ENCODE results near the gene TLE4.

The TLE4 gene

DNA sequence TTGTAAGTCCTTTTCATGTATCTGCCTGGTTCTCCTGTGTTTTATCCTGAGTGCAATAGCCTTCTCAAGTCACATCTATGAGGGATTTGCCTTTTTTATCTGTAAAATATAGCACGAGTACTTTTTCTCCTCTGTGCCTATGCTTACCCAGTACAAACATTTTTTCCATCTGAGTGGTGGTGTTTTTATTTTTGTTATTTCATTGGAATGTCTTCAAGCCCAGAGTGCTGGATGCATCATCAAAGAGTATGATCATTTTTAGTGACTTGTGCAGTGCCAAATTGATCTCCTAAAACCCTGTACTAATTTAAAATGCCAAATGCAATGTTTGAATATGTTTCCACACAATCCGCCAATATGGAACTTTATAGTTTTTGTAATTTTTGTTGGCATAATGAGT lies 86.1 kb downstream of the TLE4 start:
- H3K27me3 ChIP-seq (ENCODE audit: insufficient read depth, low read length), result no peaks in the 10 kb centered on the region
- H3K4me3 ChIP-seq (ENCODE audit: low read length), result no peak overlapping the region
- peaks cover 28% of the 10 kb centered on the region for H3K4me1 ChIP-seq (ENCODE audit: insufficient read depth, low read length)
- H2AFZ ChIP-seq (ENCODE audit: low read depth, low read length), result no peak overlapping the region
- H3K9me3 ChIP-seq (ENCODE audit: low read length), result no peaks in the 10 kb centered on the region
- H3K36me3 ChIP-seq (ENCODE audit: insufficient read depth, low read length), result peaks cover 52% of the 10 kb centered on the region

DNA sequence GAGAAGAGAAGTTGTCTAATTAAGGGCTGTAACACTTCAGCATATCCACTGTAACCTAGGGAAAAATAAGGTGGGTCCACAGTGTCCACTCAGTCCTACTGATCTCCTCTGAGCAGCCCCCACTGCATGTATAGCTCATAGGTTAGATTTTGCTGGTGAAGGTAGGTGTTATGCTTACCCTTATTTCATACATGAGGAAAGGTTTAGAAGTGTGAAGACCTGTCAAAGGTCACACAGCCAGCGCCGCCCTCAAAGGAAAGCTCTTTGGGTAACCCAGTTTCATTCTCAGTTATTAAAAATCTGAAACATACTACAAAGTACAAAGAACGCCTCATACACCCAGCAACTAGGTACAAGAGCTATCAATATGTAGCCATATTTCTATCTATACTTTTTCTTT lies 87.2 kb downstream of the TLE4 start:
- H2AFZ ChIP-seq (ENCODE audit: low read depth, low read length), result no peak overlapping the region
- no peaks in the 10 kb centered on the region for H3K27me3 ChIP-seq (ENCODE audit: insufficient read depth, low read length)
- H3K4me3 ChIP-seq (ENCODE audit: low read length), result no peak overlapping the region
- H3K9me3 ChIP-seq (ENCODE audit: low read length), result no peaks in the 10 kb centered on the region
- H3K36me3 ChIP-seq (ENCODE audit: insufficient read depth, low read length), result peaks cover 42% of the 10 kb centered on the region
- peaks cover 38% of the 10 kb centered on the region for H3K4me1 ChIP-seq (ENCODE audit: insufficient read depth, low read length)

DNA sequence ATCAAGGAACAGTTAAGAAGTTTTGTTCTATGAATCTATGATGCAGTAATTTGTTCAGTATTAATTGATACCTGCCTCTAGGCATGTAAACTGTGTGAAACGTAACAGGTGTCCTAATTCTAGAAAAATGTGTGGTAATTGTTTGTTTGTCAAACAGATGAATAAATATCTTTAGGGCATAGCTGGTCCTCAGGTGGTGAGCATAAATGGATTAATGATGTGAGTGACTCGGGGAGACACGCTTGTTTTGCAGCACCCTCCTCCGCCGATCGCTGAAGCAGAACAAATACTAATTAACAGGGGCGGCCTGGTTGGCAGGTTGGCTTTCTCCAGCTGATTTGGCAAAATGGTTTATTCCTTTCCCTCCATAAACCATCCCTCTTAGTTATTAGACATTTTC lies 88.8 kb downstream of the TLE4 start:
- H3K27me3 ChIP-seq (ENCODE audit: insufficient read depth, low read length), result no peaks in the 10 kb centered on the region
- no peaks in the 10 kb centered on the region for H3K9me3 ChIP-seq (ENCODE audit: low read length)
- peaks cover 26% of the 10 kb centered on the region for H3K36me3 ChIP-seq (ENCODE audit: insufficient read depth, low read length)
- peaks cover 55% of the 10 kb centered on the region for H3K4me1 ChIP-seq (ENCODE audit: insufficient read depth, low read length)
- H3K4me3 ChIP-seq (ENCODE audit: low read length), result no peak overlapping the region
- H2AFZ ChIP-seq (ENCODE audit: low read depth, low read length), result no peak overlapping the region

DNA sequence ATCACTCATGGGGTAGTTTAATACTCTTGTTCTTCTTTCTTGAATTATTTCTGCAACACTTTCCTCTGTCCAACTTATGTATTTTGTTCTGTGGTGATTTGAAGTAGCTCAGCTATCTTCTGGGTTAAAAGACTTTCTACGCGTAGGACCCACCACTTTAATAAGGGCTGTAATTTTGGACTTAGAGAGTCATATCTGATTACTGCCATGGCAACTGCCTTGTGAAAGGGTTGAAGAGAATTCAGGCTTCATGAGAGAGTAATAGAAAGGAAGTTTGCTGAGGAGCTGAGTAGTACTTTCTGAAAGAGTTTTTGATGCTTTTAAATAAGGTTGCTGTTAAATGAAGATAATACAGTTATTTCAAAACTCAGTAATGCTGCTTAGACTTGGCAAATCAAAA lies 89.5 kb downstream of the TLE4 start:
- H3K27me3 ChIP-seq (ENCODE audit: insufficient read depth, low read length), result no peaks in the 10 kb centered on the region
- no peak overlapping the region for H2AFZ ChIP-seq (ENCODE audit: low read depth, low read length)
- peaks cover 62% of the 10 kb centered on the region for H3K4me1 ChIP-seq (ENCODE audit: insufficient read depth, low read length)
- H3K9me3 ChIP-seq (ENCODE audit: low read length), result no peaks in the 10 kb centered on the region
- H3K4me3 ChIP-seq (ENCODE audit: low read length), result no peak overlapping the region
- H3K36me3 ChIP-seq (ENCODE audit: insufficient read depth, low read length), result peaks cover 20% of the 10 kb centered on the region

DNA sequence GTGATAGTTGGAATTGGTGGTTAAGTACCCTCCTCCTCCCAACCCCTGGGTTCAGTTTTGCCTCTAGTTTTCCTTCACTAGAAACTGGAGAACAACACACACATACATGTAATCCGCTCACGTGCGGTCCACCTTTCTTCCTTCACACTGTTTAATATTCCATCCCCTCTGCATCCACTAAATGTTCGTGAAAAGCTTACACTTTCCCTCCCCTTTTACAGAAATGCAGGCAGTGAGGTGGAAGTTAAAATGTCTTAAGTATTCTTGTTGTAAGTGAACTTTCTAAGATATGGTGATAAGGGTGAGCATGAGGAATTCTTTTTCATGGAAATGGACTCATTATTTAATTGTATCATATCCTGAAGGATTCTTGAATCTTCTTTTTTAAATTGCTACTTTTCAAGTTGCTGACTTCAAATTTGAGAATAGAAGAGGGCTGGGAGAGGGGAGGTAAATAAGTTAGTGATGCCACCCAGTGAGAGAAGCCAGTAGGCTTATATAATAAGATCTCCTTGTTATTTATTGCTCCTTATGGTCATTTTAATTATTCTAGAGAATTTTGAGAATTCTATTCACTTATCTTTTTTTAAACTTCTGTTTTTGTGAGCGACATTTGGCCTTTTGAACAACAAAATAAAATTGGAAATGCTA lies 90.2 kb downstream of the TLE4 start:
- Histone ChIP-seq H3K36me3 (ENCODE audit: insufficient read depth, low read length) (peaks cover 16% of the 10 kb centered on the region), H3K4me1 (ENCODE audit: insufficient read depth, low read length) (peaks cover 65% of the 10 kb centered on the region), H3K27me3 (ENCODE audit: insufficient read depth, low read length) (no peaks in the 10 kb centered on the region)

DNA sequence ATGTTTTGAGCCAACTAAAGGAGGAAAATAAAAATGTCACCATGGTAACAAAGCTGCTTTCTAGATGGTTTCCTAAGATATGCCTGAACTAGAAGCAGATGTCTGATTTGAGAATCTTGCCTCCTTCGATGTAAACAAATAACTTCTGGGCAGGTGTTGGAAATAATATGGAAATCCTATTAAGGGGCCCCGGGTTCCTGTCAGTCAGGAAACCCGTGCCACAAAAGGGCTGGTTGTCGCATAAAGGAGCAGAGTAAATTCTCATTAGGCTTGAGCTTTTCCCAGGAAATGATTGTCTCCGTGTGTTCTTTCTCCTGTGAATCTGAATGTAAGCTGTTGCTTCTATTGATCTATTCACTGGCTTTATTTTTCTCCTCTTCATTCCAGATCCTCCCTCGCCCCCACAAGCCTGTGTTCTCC lies 90.8 kb downstream of the TLE4 start:
- H3K4me3 ChIP-seq (ENCODE audit: low read length), result no peak overlapping the region

More for the DNA sequence above, 90.2 kb downstream of the TLE4 start:
- no peak overlapping the region for H2AFZ ChIP-seq (ENCODE audit: low read depth, low read length)
- no peak overlapping the region for H3K4me3 ChIP-seq (ENCODE audit: low read length)
- H3K9me3 ChIP-seq (ENCODE audit: low read length), result no peaks in the 10 kb centered on the region

DNA sequence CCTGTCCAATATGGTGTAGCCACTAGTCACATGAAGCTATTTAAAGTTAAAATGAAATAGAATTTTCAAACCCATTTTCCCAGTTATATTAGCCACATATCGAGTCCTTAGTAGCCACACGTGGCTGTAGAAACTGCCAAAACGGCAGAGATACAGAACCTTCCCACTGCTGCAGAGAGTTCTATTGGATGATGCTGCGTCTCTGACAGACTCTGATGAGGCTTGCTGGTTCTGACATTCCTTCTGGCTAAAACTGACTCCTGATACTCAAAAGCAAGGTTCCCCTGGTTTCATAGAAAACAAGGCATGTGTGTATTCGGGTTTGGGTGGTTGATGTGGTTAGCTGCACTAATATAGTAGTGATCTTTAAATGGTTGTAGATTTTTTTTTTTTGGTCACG lies 91.5 kb downstream of the TLE4 start:
- Histone ChIP-seq H2AFZ (ENCODE audit: low read depth, low read length) (no peak overlapping the region), H3K9me3 (ENCODE audit: low read length) (no peaks in the 10 kb centered on the region), H3K36me3 (ENCODE audit: insufficient read depth, low read length) (peaks cover 6% of the 10 kb centered on the region), H3K4me1 (ENCODE audit: insufficient read depth, low read length) (peaks cover 77% of the 10 kb centered on the region), H3K27me3 (ENCODE audit: insufficient read depth, low read length) (no peaks in the 10 kb centered on the region), H3K4me3 (ENCODE audit: low read length) (peak overlapping the region; percentile 31)

More for the DNA sequence above, 90.8 kb downstream of the TLE4 start:
- Histone ChIP-seq H3K36me3 (ENCODE audit: insufficient read depth, low read length) (peaks cover 11% of the 10 kb centered on the region), H3K9me3 (ENCODE audit: low read length) (no peaks in the 10 kb centered on the region), H3K4me1 (ENCODE audit: insufficient read depth, low read length) (peaks cover 69% of the 10 kb centered on the region), H2AFZ (ENCODE audit: low read depth, low read length) (no peak overlapping the region), H3K27me3 (ENCODE audit: insufficient read depth, low read length) (no peaks in the 10 kb centered on the region)

DNA sequence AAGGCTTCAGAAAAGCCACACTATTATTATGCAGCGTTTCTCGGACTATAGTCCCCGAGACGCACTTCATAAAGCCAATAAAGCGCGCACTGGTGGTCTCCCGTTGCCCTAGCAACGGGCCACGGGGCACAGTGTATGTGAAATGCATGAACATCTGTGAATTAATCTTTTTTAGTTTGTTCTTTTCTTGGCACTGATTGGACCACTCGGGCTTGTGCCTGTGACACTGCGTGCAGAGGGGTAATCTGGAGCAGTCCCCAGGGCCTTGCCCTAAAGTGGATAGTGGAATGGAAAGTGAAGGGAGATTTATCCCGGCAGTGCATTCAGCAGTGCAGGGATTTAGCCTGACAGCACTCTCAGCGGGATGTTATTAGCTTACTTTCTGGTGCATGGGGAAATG lies 92.1 kb downstream of the TLE4 start:
- Histone ChIP-seq H3K4me3 (ENCODE audit: low read length) (peak overlapping the region; percentile 31), H2AFZ (ENCODE audit: low read depth, low read length) (no peak overlapping the region), H3K4me1 (ENCODE audit: insufficient read depth, low read length) (peaks cover 82% of the 10 kb centered on the region), H3K36me3 (ENCODE audit: insufficient read depth, low read length) (peaks cover 3% of the 10 kb centered on the region), H3K9me3 (ENCODE audit: low read length) (no peaks in the 10 kb centered on the region), H3K27me3 (ENCODE audit: insufficient read depth, low read length) (no peaks in the 10 kb centered on the region)

DNA sequence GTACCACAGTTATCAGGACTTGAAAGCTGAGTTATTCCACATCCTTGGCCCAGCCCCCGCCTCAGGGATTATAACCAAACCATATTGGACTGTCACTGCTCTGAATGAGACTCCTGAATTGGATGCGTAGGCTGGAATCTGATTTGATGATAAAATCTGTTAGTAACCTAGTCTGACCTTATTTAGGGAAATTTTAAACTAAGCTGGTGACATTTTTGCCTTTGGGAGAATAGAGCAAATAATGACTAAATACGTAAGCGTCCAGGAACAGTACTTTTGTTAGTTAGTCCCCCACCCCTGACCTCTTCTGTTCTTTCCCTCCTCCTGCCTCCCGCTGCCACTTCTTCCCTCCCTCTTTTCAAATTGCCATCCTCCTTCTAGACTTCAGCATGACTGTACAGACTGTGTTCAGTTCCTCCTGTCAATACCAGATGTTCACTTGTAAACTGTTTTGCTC lies 92.6 kb downstream of the TLE4 start:
- H3K9me3 ChIP-seq (ENCODE audit: low read length), result no peaks in the 10 kb centered on the region
- no peak overlapping the region for H2AFZ ChIP-seq (ENCODE audit: low read depth, low read length)
- no peaks in the 10 kb centered on the region for H3K36me3 ChIP-seq (ENCODE audit: insufficient read depth, low read length)
- H3K4me1 ChIP-seq (ENCODE audit: insufficient read depth, low read length), result peaks cover 82% of the 10 kb centered on the region
- H3K4me3 ChIP-seq (ENCODE audit: low read length), result no peak overlapping the region
- H3K27me3 ChIP-seq (ENCODE audit: insufficient read depth, low read length), result no peaks in the 10 kb centered on the region

DNA sequence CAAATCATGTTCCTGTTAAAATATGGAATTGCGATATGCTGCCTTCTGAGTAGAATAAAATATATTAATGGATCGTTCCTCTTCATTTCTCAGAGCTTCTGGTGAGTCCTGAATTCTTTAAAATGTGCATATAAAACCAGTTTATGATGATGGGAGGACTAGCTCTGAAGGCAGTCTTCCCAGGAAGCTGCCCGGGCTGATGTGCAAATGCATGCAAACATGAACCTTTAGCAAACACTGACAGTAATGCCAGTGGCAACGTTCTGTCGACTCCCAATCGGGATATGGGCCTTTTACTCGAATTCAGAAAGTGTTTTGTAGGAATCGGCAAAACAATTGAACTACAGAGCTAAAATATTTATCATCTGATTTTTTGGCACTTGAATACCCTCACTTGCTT lies 93.6 kb downstream of the TLE4 start:
- Histone ChIP-seq H3K9me3 (ENCODE audit: low read length) (peaks cover 2% of the 10 kb centered on the region), H3K36me3 (ENCODE audit: insufficient read depth, low read length) (peaks cover 9% of the 10 kb centered on the region), H2AFZ (ENCODE audit: low read depth, low read length) (no peak overlapping the region), H3K4me3 (ENCODE audit: low read length) (no peak overlapping the region), H3K27me3 (ENCODE audit: insufficient read depth, low read length) (no peaks in the 10 kb centered on the region), H3K4me1 (ENCODE audit: insufficient read depth, low read length) (peaks cover 76% of the 10 kb centered on the region)

DNA sequence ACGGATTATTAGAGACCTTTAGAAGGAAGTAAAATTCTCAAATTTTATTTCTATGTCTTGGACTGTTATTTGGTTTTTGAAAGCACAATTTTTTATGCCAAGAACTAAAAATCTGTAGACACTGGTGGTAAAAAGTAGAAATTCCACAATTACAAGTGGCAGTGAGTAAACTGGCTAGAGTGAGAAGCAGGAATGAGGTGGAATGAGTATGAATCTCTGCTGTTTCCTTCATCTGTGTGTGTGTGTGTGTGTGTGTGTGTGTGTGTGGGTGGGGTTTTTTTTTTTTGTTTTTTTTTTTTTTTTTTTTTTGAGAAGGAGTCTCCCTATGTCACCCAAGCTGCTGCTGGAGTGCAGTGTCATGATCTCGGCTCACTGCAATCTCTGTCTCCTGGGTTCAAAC lies 94.2 kb downstream of the TLE4 start:
- Histone ChIP-seq H3K4me1 (ENCODE audit: insufficient read depth, low read length) (peaks cover 70% of the 10 kb centered on the region), H3K9me3 (ENCODE audit: low read length) (peaks cover 5% of the 10 kb centered on the region), H2AFZ (ENCODE audit: low read depth, low read length) (no peak overlapping the region), H3K4me3 (ENCODE audit: low read length) (no peak overlapping the region), H3K27me3 (ENCODE audit: insufficient read depth, low read length) (no peaks in the 10 kb centered on the region), H3K36me3 (ENCODE audit: insufficient read depth, low read length) (peaks cover 15% of the 10 kb centered on the region)

DNA sequence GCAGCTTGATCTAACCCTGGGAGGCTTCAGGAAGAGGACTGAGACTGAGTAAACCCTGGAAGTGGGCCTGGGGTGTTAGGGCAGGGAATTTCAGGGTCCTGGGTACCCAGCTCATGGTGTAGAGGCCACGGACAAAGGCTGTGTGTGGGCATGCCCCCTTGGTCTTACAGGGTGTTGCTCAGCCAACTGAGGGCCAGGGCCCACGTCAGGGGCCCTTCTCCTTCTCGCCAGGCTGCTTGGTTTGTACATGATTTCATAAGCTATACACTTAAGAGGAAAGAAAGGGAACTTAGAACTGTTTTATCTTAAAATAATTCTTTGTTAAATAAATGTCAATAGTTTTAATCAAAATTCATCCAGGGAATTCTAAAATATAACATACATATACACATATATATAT lies 95.4 kb downstream of the TLE4 start:
- Histone ChIP-seq H2AFZ (ENCODE audit: low read depth, low read length) (no peak overlapping the region), H3K36me3 (ENCODE audit: insufficient read depth, low read length) (peaks cover 26% of the 10 kb centered on the region), H3K4me1 (ENCODE audit: insufficient read depth, low read length) (peaks cover 58% of the 10 kb centered on the region), H3K9me3 (ENCODE audit: low read length) (peaks cover 12% of the 10 kb centered on the region), H3K4me3 (ENCODE audit: low read length) (no peak overlapping the region), H3K27me3 (ENCODE audit: insufficient read depth, low read length) (no peaks in the 10 kb centered on the region)

DNA sequence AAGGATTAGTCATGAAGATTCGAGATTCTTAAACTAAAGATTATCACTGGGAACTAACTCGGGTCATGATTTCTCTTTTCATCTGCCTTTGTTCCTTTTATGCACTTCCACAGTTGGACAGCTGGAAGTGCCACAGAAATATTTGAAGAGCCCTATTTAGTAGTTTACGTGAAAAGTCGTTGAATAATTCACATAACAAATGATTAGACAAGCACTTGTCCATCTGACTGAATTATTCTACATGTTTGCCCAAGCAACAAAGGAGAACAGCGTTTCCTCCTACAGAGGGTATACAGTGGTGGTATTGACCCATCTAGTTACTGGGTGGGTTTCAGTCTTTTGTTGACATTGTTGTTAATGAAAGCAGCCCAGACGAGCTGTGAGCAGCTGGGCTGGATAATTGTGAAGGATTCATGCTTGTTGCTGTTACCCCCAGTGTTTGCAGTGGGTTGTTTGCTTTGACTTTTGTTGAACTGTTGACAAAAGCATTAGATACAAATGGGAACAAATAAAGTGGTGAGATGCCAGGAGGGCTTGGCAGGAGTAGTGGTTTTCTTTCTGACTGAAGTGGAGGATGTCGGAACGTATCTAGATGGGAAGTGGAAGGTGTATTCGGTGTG lies 96.2 kb downstream of the TLE4 start:
- H2AFZ ChIP-seq (ENCODE audit: low read depth, low read length), result no peak overlapping the region

DNA sequence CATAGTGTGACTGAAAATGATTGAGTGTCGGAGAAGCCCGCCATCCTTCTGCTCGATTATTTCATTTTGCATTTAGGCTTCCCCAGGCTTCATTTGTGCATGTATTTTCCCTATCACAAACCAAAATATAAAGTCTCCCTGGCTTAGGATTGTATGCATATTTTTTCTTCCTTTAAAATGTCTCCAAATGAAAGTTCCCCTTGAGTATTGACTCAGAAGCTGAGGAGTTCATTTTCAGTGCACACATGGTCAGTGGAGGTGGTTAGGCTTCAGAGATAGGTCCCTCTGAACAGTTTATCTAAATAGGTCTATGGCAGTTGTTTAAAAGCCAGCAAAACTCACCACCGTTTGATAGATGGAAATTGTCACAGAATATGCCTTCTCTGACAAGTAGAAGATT lies 97.2 kb downstream of the TLE4 start:
- H3K27me3 ChIP-seq (ENCODE audit: insufficient read depth, low read length), result no peaks in the 10 kb centered on the region
- H3K36me3 ChIP-seq (ENCODE audit: insufficient read depth, low read length), result peaks cover 36% of the 10 kb centered on the region
- H3K9me3 ChIP-seq (ENCODE audit: low read length), result peaks cover 12% of the 10 kb centered on the region
- no peak overlapping the region for H2AFZ ChIP-seq (ENCODE audit: low read depth, low read length)
- H3K4me3 ChIP-seq (ENCODE audit: low read length), result no peak overlapping the region
- H3K4me1 ChIP-seq (ENCODE audit: insufficient read depth, low read length), result peaks cover 48% of the 10 kb centered on the region

More for the DNA sequence above, 96.2 kb downstream of the TLE4 start:
- peaks cover 54% of the 10 kb centered on the region for H3K4me1 ChIP-seq (ENCODE audit: insufficient read depth, low read length)
- peaks cover 12% of the 10 kb centered on the region for H3K9me3 ChIP-seq (ENCODE audit: low read length)
- peaks cover 27% of the 10 kb centered on the region for H3K36me3 ChIP-seq (ENCODE audit: insufficient read depth, low read length)
- H3K27me3 ChIP-seq (ENCODE audit: insufficient read depth, low read length), result no peaks in the 10 kb centered on the region
- no peak overlapping the region for H3K4me3 ChIP-seq (ENCODE audit: low read length)

Measured in neuron (in vitro differentiated cells).